Cerebellar nuclear complex (tissue), 1 donor: ENCODE results near the gene HELZ.
"Not testable (repeated sequence)": the region's sequence is repeated elsewhere in the genome, so short reads cannot be mapped to it uniquely, and the experiment has no call there.

Experiments used
- DNase-seq, 2 experiments: peaks; one replicate each; lab custom pipeline; 2025; lab: John Stamatoyannopoulos, UW

The HELZ gene

GRCh38 chr17:67270416-67270815, 25.4 kb upstream of the HELZ start:
- no peak for DNase-seq

GRCh38 chr17:67266496-67266895, 21.5 kb upstream of the HELZ start:
- DNase-seq = no peak

GRCh38 chr17:67265436-67266019, 20.5 kb upstream of the HELZ start:
- no peak for DNase-seq

- DNase-seq = no peak
These were observed 17.6 kb upstream of the HELZ start for GRCh38 chr17:67262435-67263117.

DNA sequence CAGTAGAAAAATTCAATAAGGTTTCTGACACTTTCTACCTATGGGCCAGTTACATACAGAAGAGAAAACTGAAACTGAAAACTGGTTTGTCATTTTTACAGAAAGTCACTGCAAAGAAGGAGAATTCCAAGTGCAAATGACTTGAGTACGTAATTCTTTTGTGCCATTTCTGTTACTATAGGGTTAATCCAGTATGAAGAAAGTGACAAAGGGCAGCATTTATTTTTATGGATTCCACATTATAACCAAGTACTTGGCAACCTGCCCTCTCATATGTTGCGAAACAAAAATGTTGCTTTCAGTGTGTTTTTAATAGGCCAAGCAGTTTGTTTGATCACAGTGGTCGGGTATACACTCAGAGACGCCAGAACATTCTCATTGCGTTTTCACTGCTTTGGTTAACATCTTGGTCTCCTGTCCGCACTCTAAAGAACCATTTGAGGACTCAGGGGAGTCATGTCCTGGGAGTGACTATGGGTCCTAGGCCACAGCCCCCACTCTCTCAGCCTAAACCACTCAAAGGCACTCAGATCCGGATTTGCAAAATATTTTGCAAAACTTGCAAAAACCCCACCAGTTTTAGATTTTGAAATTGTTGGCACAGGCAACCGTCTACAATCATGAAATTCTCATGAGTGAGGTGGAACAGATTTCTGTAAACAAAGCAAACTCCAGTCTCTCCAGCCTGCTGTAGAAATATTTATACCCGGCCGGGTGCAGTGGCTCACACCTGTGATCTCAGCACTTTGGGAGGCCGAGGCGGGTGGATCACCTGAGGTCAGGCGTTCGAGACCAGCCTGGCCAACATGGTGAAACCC, 15.4 kb upstream of the HELZ start:
- DNase-seq = no peak

DNA sequence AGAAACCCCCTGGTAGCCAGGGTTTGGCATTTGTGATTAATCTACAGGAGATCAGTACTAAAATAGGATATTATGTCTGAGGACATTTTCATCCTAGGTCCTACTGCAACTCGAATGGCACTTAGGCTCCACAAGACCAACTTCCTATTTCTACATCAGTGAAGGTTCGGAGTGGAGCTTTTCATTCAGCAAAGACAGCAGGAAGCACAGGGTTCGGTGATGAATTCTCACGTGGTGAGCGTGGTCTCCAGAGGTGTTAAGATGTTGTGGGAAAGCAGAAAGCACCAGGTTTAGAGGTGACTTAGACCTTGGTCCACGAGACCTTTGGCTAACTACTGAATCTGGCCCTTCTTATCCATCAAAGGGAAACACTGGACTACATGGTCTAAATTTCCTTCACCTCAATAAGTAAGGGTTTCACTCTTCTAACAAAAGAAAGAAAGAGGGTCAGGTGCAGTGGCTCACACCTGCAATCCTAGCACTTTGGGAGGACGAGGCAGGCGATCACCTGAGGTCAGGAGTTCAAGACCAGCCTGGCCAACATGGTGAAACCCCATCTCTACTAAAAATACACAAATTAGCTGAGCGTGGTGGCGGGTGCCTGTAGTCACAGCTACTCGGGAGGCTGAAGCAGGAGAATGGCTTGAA, 13.9 kb upstream of the HELZ start:
- DNase-seq = no peak

- DNase-seq = no peak
These were observed 11.2 kb upstream of the HELZ start for GRCh38 chr17:67256075-67256732.

DNA sequence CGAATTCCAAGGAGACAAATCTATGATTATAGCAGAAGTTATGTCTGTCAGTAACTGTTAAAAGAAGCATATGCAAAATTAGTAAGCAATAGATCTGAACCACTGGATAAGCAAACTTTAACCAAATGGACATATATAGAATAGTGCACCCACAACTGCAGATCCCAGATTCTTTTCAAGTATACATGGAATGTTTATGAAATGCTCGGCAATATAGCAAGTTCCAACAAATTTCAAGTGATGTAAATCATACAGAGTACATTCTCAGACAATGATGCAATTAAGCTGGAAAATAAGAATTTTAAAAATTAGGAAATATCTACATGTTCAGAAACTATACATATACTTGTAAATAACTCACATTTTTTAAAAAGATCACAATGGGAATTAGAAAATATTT, 8.4 kb upstream of the HELZ start:
- no peak for DNase-seq

DNA sequence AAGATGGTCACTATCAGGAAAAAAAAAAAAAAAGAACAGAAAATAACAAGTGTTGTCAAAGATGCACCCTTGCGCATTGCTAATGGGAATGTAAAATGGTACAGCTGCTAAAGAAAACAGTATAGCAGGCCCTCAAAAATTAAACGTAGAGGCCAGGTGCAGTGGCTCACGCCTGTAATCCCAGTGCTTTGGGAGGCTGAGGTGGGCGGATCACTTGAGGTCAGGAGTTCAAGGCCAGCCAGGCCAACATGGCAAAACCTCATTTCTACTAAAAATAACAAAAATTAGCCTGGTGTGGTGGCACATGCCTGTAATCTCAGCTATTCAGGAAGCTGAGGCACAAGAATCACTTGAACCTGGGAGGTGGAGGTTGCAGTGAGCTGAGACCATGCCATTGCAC, 6.6 kb upstream of the HELZ start:
- DNase-seq = not testable (repeated sequence)

DNA sequence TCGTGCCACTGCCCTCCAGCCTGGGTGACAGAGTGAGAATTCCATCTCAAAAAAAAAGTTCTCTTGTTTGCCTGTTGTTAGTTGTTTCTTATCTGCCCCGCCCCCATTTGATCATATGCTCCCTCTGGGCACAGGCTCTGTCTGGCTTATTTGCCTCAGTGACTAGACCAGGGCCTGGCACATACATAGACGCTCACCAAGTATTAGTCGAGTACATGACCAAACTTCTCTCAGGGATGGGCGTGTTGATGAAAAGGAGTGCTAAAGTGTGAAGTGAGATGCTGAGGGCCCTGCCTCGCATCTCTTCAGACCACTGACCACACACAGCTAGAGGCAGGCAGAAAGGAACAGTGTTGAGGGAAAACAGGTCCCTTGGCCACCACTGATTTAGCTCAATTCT, 3.3 kb upstream of the HELZ start:
- DNase-seq = no peak

GRCh38 chr17:67247416-67247900, 2.5 kb upstream of the HELZ start:
- no peak for DNase-seq

GRCh38 chr17:67246653-67247415, 1.8 kb upstream of the HELZ start:
- DNase-seq = no peak

GRCh38 chr17:67246403-67246652, 1.3 kb upstream of the HELZ start:
- DNase-seq = no peak

DNA sequence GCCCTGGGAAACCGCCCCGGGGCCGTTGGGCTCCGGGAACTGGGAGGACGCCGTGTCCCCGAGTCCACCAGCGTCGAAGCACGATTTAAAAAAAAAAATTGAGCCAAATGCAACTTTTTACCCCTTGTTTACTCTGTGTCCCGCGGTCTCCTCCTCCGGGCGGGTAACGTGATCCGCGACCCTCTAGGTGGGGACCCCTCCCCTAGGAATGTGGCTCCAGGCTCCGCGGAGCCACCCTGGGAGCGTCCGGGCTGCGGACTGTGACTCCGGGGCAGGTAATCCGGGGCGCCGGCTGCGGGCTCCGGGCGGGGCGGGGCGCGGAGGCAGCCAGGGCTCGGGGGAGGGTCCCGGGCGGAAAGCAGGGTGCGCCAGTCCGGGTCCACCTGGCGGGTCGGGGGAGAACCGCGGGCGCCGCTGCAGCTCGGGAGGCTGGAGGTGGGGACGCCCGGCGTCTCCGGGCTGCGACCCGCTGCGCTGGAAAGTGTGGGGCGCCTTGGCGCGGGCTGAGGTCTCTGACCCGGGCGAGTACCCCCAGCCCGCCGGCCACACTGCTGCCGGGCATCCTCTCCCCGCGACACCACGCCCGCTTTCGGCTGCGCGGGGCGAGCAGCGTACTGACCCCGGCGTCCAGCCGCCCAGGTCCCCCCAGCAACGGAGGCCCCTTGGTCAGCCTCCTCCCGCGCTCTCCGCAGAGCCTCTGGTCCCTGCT, 852 bp upstream of the HELZ start:
- no peak for DNase-seq

DNA sequence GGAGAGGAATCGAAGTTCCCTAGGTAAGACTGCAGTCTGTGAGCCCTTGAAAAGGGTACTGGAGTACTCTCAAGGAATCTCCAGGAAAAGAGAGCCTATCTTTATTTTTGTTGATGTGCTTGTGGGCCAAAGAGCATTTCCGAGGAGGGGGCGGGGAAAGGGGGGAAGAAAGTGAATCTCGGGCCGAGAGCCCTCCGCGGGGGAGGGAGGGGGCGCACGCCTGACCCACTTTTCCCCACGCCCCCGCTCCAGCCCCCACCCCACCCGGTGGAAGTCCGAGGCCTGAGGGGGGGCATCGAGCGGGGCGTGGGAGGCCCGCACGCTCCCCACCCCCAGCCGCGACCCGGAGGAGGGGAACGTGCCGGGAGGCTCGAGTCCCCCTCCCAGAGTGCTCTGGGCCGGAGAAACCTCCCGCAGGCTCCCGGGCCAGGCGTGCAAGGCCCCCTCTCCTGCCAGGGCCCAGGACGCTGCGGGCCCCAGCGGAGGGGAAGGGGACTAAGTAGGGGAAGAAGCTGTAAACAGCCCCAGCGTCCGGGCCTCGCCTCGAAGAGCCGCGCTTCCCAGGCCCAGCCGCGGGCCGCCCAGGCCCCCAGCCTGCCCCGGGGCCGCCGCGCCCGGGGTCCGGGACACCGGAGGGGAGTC, 444 bp downstream of the HELZ start:
- DNase-seq = no peak

DNA sequence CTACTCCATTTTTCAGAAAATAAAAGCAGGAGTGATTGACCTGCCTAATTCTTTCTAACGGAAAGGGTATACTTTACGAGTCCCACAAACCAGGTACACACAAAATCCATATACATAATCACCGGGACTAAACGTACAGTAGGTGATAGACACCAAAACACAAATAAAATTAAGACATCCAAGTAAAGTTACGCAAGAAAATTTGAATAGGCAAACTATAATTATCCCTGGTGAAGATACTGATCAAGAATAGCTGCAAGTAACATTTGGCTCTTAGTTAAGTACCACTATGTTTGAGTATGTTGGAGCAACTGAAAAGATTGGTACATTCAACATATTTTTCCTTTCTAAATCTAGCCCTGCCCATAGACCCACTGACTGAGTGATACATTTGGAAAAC, 1.7 kb downstream of the HELZ start:
- DNase-seq = no peak

GRCh38 chr17:67241719-67242341, 3.2 kb downstream of the HELZ start:
- no peak for DNase-seq

DNA sequence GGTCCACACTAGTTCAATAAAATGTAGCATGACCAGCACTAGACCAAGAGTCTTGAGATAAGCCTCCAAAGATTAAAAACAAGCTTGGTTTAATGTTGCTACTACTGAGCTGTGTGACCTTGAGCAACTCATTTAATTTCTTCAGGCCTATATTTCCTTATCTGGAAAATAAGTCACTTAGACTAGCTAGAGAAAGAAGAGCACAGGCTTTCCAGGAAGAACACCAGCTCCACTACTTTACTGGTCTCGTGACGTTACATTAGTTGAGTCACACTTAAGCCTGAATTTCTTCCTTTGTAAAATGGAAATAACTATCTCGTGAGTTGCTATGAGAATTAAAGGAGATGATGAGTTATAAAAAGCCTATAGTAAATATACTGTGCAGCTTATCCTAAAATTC, 5.4 kb downstream of the HELZ start:
- no peak for DNase-seq

DNA sequence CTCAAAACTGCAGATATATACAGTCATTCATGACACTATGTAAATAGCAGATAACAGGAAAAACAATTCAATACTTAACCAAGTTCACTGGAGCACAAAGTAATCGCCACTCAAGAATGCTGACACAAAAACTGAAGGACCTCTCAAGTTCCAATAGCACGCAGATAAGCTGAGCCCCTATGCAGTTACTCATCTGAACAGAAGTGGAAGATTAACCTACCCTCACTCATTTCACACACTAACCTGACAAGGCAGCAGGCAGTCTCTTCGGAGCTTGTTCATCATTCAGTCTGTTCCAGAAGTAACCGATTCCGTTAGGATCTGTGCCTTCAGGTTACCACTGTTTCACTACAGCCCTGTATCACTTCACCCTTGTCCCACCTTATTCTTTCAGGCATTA, 6.0 kb downstream of the HELZ start:
- DNase-seq = no peak

DNA sequence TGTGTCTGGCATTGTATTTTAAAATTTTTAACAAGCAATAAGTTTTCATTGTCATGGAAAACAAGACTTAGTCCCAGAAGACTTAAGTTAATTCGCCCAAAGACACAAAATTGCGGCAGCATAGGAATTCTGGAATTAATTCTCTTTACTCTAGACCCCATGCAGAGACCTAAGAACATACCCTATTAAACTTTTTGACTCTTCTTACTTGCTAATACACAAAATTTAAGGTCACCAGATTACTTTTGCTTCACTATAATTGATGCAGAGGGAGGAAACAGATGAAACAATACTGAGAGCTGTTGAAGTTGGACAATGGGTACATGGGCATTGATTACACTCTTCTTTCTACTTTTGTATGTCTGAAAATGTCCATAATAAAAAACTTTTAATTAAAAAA, 12.6 kb downstream of the HELZ start:
- no peak for DNase-seq
